MCF 10A (cell line): ENCODE results near the gene ACKR1. TPM values are rescaled to one million over a fixed set of nuclear protein-coding genes. Genes with fewer than 3 reads are reported as not detected.

Experiments
- Bru-seq: library from RNA; stranded (reverse); fragments of 400-500 nt; gene quantifications from one replicate; lab custom pipeline; 2021; lab: Mats Ljungman, UMichigan
- BruChase-seq, 2 experiments: library from RNA; stranded (reverse); fragments of 400-500 nt; gene quantifications; one replicate each; lab custom pipeline; 2021; lab: Mats Ljungman, UMichigan
- BruUV-seq: library from RNA; stranded (reverse); fragments of 400-500 nt; replicated peaks from 2 replicates; lab custom pipeline; 2021; lab: Mats Ljungman, UMichigan
- CTCF ChIA-PET: fragments of 300-600 bp; sonication (Branson Sonifier 250); formaldehyde crosslinking; extraction: SDS; loops from one replicate; lab custom pipeline; 2021; ENCODE audit warnings: antibody characterized with exemption, inconsistent platforms; lab: Yijun Ruan, JAX
- POLR2A ChIA-PET: fragments of 300-600, 350-650 bp; sonication (Branson Sonifier 250); formaldehyde crosslinking; extraction: SDS; loops from one replicate; lab custom pipeline; 2020; ENCODE audit warnings: antibody characterized with exemption, inconsistent platforms; lab: Yijun Ruan, JAX
- DNase-seq: peaks from one replicate; pipeline ENCODE4 v3.0.0-alpha.2; 2018; ENCODE audit not compliant: unreplicated experiment
- H3K27ac Mint-ChIP-seq: one replicate; pipeline ENCODE4 v1.8.0; 2022; ENCODE audit warnings: mild to moderate bottlenecking, low read depth, mixed read lengths; ENCODE audit not compliant: unreplicated experiment
- H3K27me3 Mint-ChIP-seq: one replicate; pipeline ENCODE4 v1.8.0; 2022; ENCODE audit warnings: mixed read lengths; ENCODE audit not compliant: insufficient read depth, unreplicated experiment
- H3K36me3 Mint-ChIP-seq: one replicate; pipeline ENCODE4 v1.8.0; 2022; ENCODE audit warnings: mild to moderate bottlenecking, moderate library complexity, mixed read lengths; ENCODE audit not compliant: insufficient read depth, unreplicated experiment
- H3K4me1 Mint-ChIP-seq: one replicate; pipeline ENCODE4 v1.8.0; 2022; ENCODE audit warnings: mixed read lengths; ENCODE audit not compliant: insufficient read depth, unreplicated experiment
- H3K4me3 Mint-ChIP-seq: one replicate; pipeline ENCODE4 v1.8.0; 2022; ENCODE audit warnings: mild to moderate bottlenecking, moderate library complexity, mixed read lengths; ENCODE audit not compliant: unreplicated experiment
- H3K9me3 Mint-ChIP-seq: one replicate; pipeline ENCODE4 v1.8.0; 2022; ENCODE audit warnings: mixed read lengths; ENCODE audit not compliant: unreplicated experiment
- intact Hi-C: fragments of 100-400 bp; cut with micrococcal nuclease; formaldehyde crosslinking; loops from 2 replicates; pipeline ENCODE4 v1.14.1; 2022
- long read RNA-seq: library from polyadenylated mRNA; stranded (forward); transcript quantifications from one replicate; pipeline ENCODE4 v2.0.0, GENCODE V29; 2022
- total RNA-seq: library from RNA; stranded (reverse); gene quantifications from 2 replicates; pipeline ENCODE4 v1.2.3, GENCODE V29; 2022
- TF ChIP-seq, protein P1 (sequence below): fragments of 200-600 bp; IDR thresholded peaks from one replicate; pipeline ENCODE4 v1.8.0; 2022; ENCODE audit warnings: antibody characterized with exemption, mild to moderate bottlenecking; ENCODE audit not compliant: unreplicated experiment

The ACKR1 gene, protein sequence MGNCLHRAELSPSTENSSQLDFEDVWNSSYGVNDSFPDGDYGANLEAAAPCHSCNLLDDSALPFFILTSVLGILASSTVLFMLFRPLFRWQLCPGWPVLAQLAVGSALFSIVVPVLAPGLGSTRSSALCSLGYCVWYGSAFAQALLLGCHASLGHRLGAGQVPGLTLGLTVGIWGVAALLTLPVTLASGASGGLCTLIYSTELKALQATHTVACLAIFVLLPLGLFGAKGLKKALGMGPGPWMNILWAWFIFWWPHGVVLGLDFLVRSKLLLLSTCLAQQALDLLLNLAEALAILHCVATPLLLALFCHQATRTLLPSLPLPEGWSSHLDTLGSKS
- 45.6 and 47.6 TPM in 2 replicates for total RNA-seq
- Bru-seq, nascent RNA = percentile 90 among the genes with signal in this experiment
- BruChase-seq, experiment 1, labeled RNA remaining after a 6-hour chase = percentile 99 among the genes with signal in this experiment
- percentile 97 among the genes with signal in this experiment for BruChase-seq, experiment 2, labeled RNA remaining after a 2-hour chase
- long read RNA-seq, transcript ACKR1-201 (1 exons, 1,242 nt) = minor isoform, 6 of 37 reads
- long read RNA-seq, transcript ACKR1-202 (2 exons, 2,008 nt) = major isoform, 28 of 37 reads
- long read RNA-seq, partial matches to known transcripts = 0 of 37 reads
- long read RNA-seq, other reads (novel, unspliced or antisense) = 3 of 37 reads

DNA sequence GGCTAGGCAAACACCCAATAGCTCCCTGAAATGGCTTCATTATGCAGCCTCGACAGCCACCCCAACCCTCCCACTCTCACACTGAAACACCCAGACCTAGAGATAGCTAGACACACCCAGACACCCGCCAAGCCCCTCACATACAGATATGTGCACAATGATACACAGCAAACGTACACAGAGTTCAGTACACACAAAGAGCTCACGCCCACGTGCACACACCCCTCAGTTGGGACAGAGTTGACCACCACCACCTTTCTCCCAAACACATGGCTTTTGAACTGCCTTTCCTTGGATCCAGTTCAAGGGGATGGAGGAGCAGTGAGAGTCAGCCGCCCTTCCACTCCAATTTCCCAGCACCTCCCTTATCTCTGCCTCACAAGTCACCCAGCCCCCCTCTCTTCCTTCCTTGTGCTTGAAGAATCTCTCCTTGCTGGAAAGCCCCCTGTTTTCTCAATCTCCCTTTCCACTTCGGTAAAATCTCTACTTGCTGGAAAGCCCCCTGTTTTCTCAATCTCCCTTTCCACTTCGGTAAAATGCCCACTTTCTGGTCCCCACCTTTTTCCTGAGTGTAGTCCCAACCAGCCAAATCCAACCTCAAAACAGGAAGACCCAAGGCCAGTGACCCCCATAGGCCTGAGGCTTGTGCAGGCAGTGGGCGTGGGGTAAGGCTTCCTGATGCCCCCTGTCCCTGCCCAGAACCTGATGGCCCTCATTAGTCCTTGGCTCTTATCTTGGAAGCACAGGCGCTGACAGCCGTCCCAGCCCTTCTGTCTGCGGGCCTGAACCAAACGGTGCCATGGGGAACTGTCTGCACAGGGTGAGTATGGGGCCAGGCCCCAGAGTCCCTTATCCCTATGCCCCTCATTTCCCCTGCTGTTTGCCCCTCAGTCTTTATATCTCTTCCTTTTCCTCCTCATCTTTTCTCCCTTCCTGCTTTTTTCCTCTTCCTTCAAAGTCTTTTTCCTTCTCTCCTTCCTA lies at the start of gene ACKR1:
Gene ACKR1 (plus strand): TSS at position 715 of the 981 bp plus-strand sequence. CDS start 85 bp downstream, at position 800.
- no peak for DNase-seq
- Mint-ChIP-seq H3K9me3 (no peaks in the 10 kb centered on the region), H3K4me3 (no peak within 1 kb of the TSS), H3K27ac (peak within 1 kb of the TSS; percentile 36), H3K27me3 (no peaks in the 10 kb centered on the region), H3K36me3 (peaks cover 67% of the 10 kb centered on the region), H3K4me1 (peaks cover 64% of the 10 kb centered on the region)
- CTCF ChIA-PET = interaction anchor here (0.6 to 17.2 kb wide), 13 partner anchors 8 to 687 kb away, joined by 3 to 386 read pairs (median 4); partner anchors contain the start of gene CADM3
- POLR2A ChIA-PET = no interaction called here
- intact Hi-C loops = no loop called here
- TF ChIP-seq, protein P1, sequence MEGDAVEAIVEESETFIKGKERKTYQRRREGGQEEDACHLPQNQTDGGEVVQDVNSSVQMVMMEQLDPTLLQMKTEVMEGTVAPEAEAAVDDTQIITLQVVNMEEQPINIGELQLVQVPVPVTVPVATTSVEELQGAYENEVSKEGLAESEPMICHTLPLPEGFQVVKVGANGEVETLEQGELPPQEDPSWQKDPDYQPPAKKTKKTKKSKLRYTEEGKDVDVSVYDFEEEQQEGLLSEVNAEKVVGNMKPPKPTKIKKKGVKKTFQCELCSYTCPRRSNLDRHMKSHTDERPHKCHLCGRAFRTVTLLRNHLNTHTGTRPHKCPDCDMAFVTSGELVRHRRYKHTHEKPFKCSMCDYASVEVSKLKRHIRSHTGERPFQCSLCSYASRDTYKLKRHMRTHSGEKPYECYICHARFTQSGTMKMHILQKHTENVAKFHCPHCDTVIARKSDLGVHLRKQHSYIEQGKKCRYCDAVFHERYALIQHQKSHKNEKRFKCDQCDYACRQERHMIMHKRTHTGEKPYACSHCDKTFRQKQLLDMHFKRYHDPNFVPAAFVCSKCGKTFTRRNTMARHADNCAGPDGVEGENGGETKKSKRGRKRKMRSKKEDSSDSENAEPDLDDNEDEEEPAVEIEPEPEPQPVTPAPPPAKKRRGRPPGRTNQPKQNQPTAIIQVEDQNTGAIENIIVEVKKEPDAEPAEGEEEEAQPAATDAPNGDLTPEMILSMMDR = no peak
- BruUV-seq = no TSS peak

DNA sequence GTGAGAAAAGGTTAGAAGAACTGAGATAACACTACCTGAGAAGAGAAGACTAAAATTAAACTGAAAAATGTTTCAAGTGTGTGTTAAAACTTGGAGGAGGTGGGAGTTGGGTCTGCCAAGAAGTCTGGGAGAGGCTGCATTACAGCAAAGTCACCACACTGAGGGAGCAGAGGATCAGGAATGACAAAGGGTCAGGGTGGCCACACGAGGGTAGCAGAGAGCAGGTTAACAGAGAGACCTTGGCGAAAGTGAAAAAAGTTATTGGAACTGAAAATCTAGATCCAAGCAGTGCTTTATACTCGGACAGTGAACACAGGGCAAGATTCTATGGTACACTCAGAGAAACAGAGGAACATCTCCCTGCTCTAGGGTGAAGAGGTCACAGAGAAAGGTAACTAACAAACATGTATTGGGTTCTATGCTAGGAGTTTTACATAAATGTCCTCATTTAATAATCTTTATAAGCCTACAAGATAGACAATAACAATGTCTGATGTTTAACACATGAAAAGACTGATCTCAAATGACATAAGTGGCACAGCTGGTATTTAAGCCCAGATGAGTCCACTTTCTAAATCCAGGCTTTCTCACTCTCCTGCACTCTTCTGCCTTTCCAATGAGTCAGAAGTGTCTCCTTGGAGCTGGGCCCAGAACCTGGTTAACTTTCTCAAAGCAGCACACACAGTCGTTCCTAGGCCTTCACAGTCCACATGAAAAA lies 43.5 kb upstream of the ACKR1 start:
- TF ChIP-seq, protein P1 = peak; percentile 100
- Mint-ChIP-seq H3K27me3 (peaks cover 36% of the 10 kb centered on the region), H3K27ac (peak overlapping the region; percentile 69), H3K9me3 (no peaks in the 10 kb centered on the region), H3K36me3 (no peaks in the 10 kb centered on the region), H3K4me1 (peaks cover 34% of the 10 kb centered on the region), H3K4me3 (peak overlapping the region; percentile 43)
- ChIA-PET POLR2A (interaction anchor here (0.6 to 2.5 kb wide), 24 partner anchors 9 to 870 kb away, joined by 3 to 18 read pairs (median 4); partner anchors contain the start of genes CADM3, DUSP23, PIGM and TAGLN2), CTCF (interaction anchor here (0.6 to 14.1 kb wide), 93 partner anchors 9 to 1485 kb away, joined by 3 to 386 read pairs (median 4); partner anchors contain the start of genes ACKR1, DUSP23 and FCRL6)
- no TSS peak for BruUV-seq
- intact Hi-C loops = loop anchor here (1.0 kb wide), 8 partner anchors 20 to 845 kb away; partner anchors contain the start of gene DUSP23
- peak; percentile 99 for DNase-seq

DNA sequence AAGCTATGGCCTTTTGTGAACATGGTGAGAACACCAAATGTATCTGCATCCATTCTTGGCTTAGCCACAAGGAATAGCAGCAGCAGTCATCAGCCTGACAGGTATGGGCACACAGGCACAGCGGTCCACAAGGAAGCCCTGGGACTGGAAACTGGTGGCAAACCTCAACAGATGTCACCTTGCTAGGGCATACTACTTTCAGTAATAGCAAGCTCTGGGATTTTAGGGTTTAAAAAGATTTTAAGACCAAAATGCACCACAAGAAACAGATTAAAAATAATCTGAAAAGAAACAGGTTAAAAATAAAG lies 43.0 kb upstream of the ACKR1 start:
- TF ChIP-seq, protein P1 = no peak
- intact Hi-C loops = loop anchor here (1.0 kb wide), 8 partner anchors 20 to 845 kb away; partner anchors contain the start of gene DUSP23
- POLR2A ChIA-PET = interaction anchor here (0.6 to 2.5 kb wide), 20 partner anchors 9 to 870 kb away, joined by 3 to 18 read pairs (median 5); partner anchors contain the start of genes CADM3, DUSP23, PIGM and TAGLN2

More for the DNA sequence above, 43.0 kb upstream of the ACKR1 start:
- BruUV-seq = no TSS peak
- CTCF ChIA-PET = interaction anchor here (0.6 to 14.1 kb wide), 71 partner anchors 9 to 1485 kb away, joined by 3 to 386 read pairs (median 5); partner anchors contain the start of genes ACKR1, DUSP23 and FCRL6
- Mint-ChIP-seq H3K27ac (peak overlapping the region; percentile 69), H3K4me3 (peak overlapping the region; percentile 43), H3K36me3 (no peaks in the 10 kb centered on the region), H3K9me3 (no peaks in the 10 kb centered on the region), H3K27me3 (peaks cover 39% of the 10 kb centered on the region), H3K4me1 (peaks cover 34% of the 10 kb centered on the region)
- DNase-seq = no peak
